K562 (cell line): ENCODE data around the gene ANKRD65. TPM values are rescaled to one million over a fixed set of nuclear protein-coding genes. Genes with fewer than 3 reads are reported as not detected.

ENCODE experiments used
- ARID4B ChIP-seq: sonication (generic); formaldehyde crosslinking; IDR thresholded peaks from 2 replicates; pipeline ENCODE4 v1.8.0; 2022; ENCODE audit warnings: mild to moderate bottlenecking, missing genetic modification reagents
- BHLHE40 ChIP-seq: IDR thresholded peaks from 2 replicates; pipeline ENCODE4 v1.6.1; 2011; ENCODE audit warnings: low read length, improper control_type of control experiment
- EWSR1 ChIP-seq: fragments of 450-650 bp; IDR thresholded peaks from 2 replicates; pipeline ENCODE4 v1.6.1; 2018; ENCODE audit warnings: borderline replicate concordance, mild to moderate bottlenecking, low read depth, moderate library complexity; ENCODE audit not compliant: partially characterized antibody
- HDGF ChIP-seq: fragments of 450-650 bp; IDR thresholded peaks from 2 replicates; pipeline ENCODE4 v1.6.1; 2016
- KDM1A ChIP-seq, 2 experiments: fragments of 450-650 bp; IDR thresholded peaks; 2 replicates each; pipeline ENCODE4 v1.6.1; 2016; ENCODE audit warnings: mild to moderate bottlenecking in 2 of 2
- KLF1 ChIP-seq: fragments of 450-650 bp; IDR thresholded peaks from 2 replicates; pipeline ENCODE4 v1.6.1; 2016; ENCODE audit warnings: missing genetic modification characterization, missing compliant biosample characterization
- MAFK ChIP-seq: IDR thresholded peaks from 2 replicates; pipeline ENCODE4 v1.6.1; 2011; ENCODE audit warnings: low read length, improper control_type of control experiment
- MNT ChIP-seq, 2 experiments: fragments of 450-650 bp; conservative IDR thresholded peaks; 2 replicates each; pipeline ENCODE4 v1.6.1; 2017; ENCODE audit warnings: mild to moderate bottlenecking in 2 of 2, moderate library complexity in 2 of 2
- NR0B1 ChIP-seq: fragments of 450-650 bp; IDR thresholded peaks from one replicate; pipeline ENCODE4 v1.6.1; 2018; ENCODE audit warnings: mild to moderate bottlenecking, moderate library complexity; ENCODE audit not compliant: partially characterized antibody
- POLR2AphosphoS2 ChIP-seq: IDR thresholded peaks from 2 replicates; pipeline ENCODE4 v1.6.1; 2012; ENCODE audit warnings: low read length, improper control_type of control experiment
- RBFOX2 ChIP-seq: fragments of 200-400 bp; formaldehyde crosslinking; IDR thresholded peaks from 2 replicates; pipeline ENCODE4 v1.6.1; 2017; ENCODE audit warnings: low read depth, mild to moderate bottlenecking, low read length, moderate library complexity
- RNF2 ChIP-seq: sonication (generic); IDR thresholded peaks from 2 replicates; pipeline ENCODE4 v1.6.1; 2016
- RUNX1 ChIP-seq: sonication (generic); IDR thresholded peaks from 2 replicates; pipeline ENCODE4 v1.6.1; 2016; ENCODE audit warnings: antibody characterized with exemption, low read depth
- SPI1 ChIP-seq: IDR thresholded peaks from 2 replicates; pipeline ENCODE4 v1.6.1; 2011; ENCODE audit warnings: low read depth, low read length, control low read depth, borderline replicate concordance
- TCFL5 ChIP-seq: fragments of 250-450 bp; sonication (Bioruptor Pico); conservative IDR thresholded peaks from 2 replicates; pipeline ENCODE4 v1.6.1; 2021; ENCODE audit warnings: mild to moderate bottlenecking, moderate library complexity, matching md5 sums
- THAP7 ChIP-seq: fragments of 250-450 bp; sonication (Bioruptor Pico); IDR thresholded peaks from 2 replicates; pipeline ENCODE4 v1.5.0; 2021
- VEZF1 ChIP-seq: fragments of 200-800 bp; sonication (Bioruptor generic); IDR thresholded peaks from 2 replicates; pipeline ENCODE4 v1.6.1; 2017; ENCODE audit warnings: missing genetic modification characterization, missing compliant biosample characterization
- ZNF133 ChIP-seq: fragments of 250-450 bp; sonication (Bioruptor Pico); IDR thresholded peaks from 2 replicates; pipeline ENCODE4 v1.4.0; 2020; ENCODE audit warnings: mild to moderate bottlenecking
- ZNF76 ChIP-seq: fragments of 250-450 bp; sonication (Bioruptor Pico); IDR thresholded peaks from 2 replicates; pipeline ENCODE4 v1.4.0; 2020; ENCODE audit warnings: mild to moderate bottlenecking, moderate library complexity, borderline replicate concordance
- polyA plus RNA-seq, 8 experiments: library from polyadenylated mRNA; depleted of rRNA in 4 of 8; stranded (reverse) in 5 of 8; unstranded in 3 of 8; fragments of >200 nt; fragmentation: Nextera tagmentation in 2 of 8; fragmentation: Illumina TruSeq in 1 of 8; extraction: Ambion mirVana in 2 of 8; extraction: Trizol in 1 of 8; gene quantifications; 2 replicates each; pipeline versions ENCODE4 v1.2.1 to v1.2.3, GENCODE V29; 2011 to 2014; ENCODE audit warnings: inconsistent platforms in 1 of 8, missing spikeins in 1 of 8
- total RNA-seq, 7 experiments: library from RNA; depleted of rRNA in 6 of 7; stranded (reverse); fragments of >200 nt in 6 of 7; fragmentation: Illumina TruSeq in 2 of 7; extraction: Trizol in 2 of 7; gene quantifications; 2 replicates each; pipeline versions ENCODE4 v1.2.1 to v1.2.3, GENCODE V29; 2011 to 2021; ENCODE audit warnings: low replicate concordance in 1 of 7

Gene ANKRD65
- total and polyA plus RNA-seq, 9 of the 15 experiments (the other 6 are each of a cell fraction or from before 2014, with no cell fraction given), result not detected

- TF ChIP-seq MNT (conservative IDR thresholded peaks at IDR 0.05) (peak in 1 of 2 experiments; percentile 50; a peak in 3 of 4 replicates), BHLHE40 (peak; percentile 40; the same call in 1 of the 2 replicates), RBFOX2 (peak; percentile 56), KDM1A (IDR thresholded peaks at IDR 0.05) (no peak), MAFK (no peak), SPI1 (no peak), ZNF76 (no peak), NR0B1 (no peak), RUNX1 (no peak), ZNF133 (CRISPR knock-in tag) (no peak; the same call in 1 of the 2 replicates), HDGF (peak; percentile 81; the same call in 1 of the 2 replicates), THAP7 (CRISPR knock-in tag) (no peak), KLF1 (tag) (peak; percentile 78; the same call in 1 of the 2 replicates), VEZF1 (CRISPR knock-in tag) (peak; percentile 23; the same call in 1 of the 2 replicates), POLR2AphosphoS2 (no peak), ARID4B (CRISPR knock-in tag) (0 out of 2 replicates have a peak, but pooled peaks have one; percentile 58), EWSR1 (no peak), RNF2 (no peak), TCFL5 (CRISPR knock-in tag) (no peak)
Observed at GRCh38 chr1:1435106-1435903, 14.2 kb upstream of the ANKRD65 start, which contains the start of gene VWA1 (continued).
